ENCODE results near the gene CIB4.

Gene CIB4

DNA sequence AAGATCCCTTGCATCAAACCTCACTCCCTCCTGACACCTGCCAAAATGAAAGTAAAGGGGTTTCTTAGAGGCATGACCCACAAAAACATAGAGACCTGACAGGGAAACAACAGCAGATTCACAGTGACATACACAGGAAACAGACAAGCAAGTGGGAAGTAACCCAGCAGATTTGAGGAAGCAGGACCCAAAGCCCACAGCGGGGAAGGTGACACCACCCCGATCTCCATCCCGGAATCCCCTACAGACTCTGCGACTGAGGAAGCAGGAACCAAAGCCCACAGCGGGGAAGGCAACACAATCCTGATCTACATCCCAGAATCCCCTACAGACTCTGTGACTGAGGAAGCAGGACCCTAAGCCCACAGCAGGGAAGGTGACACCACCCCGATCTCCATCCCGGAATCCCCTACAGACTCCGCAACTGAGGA, 21.6 kb downstream of the CIB4 start:
- DNase-seq = no peak

- DNase-seq = no peak
Observed at GRCh38 chr2:26619096-26619495, 22.1 kb downstream of the CIB4 start.

DNA sequence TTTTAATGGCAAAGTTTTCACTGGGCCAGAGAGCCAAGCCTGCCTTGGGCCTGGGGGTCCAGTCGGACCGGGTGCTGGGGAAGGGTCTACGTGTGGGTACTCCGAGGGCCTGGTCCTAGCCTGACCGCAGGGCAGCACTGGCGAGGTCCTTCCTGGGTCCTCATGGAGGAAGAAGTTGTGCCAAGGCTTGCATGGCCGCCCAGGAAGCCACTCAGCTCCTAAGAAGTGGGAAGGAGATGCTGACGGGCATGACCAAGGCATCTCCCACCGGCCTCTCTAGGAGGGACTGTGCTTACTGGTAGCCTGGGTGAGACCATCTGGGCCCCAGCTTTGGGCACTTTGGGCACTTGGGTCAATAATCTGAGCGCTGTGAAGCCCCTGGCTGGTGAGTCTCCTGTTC, 22.6 kb downstream of the CIB4 start:
- DNase-seq = no peak

DNA sequence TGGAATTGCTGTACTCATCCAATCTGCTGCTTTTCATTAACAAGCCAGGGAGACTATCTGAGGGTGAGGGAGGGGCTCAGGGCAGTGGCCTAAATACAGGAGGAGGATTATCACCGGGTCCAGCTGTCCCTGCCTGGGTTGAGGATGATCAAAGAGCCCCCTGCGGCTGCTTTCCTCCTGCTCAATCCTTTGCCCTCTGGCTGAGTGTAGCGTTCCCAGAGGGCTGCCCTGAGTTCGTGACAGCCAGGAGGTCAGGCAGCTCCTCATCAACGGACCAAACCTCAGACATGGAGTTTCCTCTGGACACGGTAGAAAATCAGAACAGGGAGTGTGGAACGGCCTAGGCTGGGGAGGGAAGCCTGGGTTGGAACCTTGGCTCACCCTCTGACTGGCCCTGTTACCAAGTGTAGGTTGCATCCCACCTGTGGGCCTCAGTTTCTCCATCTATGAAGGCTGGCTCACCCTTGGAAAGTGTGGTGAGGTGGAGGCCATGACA, 23.5 kb downstream of the CIB4 start:
- no peak for DNase-seq

GRCh38 chr2:26616706-26617587, 24.2 kb downstream of the CIB4 start:
- no peak for DNase-seq

DNA sequence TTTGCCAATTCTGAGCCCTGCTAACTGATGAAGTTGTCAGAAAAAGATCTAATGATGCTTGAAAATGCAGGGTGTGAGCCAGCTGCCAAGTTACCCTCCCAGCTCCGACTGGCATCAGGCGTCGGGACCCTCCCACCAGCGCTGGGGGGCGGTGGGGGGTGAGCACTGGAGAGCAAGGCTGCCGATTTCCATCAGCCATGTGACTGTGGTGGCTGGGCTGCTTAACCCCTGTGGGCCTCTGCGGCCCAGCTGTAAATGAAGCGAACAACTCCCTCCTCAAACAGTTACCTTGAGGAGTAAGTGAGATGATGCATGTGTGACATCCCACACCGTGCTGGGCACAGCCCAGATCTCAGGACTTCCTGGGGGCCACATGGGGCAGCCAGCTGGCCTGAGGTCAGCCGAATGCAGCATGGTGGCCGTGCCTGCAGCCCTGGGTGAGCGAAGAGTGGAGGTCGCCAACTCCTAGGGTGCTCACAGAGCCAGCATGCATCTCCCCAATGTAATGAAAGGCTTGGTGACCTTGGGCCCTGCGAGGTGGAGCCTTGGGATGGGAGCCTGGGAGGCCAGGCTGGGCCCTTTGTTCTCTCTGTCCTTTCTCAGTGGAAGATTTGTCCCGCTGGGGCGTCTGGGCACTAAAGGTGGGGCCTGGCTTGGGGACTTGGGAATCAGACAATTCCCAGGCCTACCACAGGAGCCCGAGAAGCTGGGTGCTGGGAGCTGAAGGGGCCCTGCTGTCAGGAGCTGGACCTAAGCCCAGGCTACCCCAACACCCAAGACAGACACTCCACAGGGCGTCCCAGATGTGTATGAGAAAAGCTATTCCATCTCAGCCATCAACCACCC, 25.1 kb downstream of the CIB4 start:
- DNase-seq = no peak

- no peak for DNase-seq
Observed at GRCh38 chr2:26615336-26615859, 25.8 kb downstream of the CIB4 start.

DNA sequence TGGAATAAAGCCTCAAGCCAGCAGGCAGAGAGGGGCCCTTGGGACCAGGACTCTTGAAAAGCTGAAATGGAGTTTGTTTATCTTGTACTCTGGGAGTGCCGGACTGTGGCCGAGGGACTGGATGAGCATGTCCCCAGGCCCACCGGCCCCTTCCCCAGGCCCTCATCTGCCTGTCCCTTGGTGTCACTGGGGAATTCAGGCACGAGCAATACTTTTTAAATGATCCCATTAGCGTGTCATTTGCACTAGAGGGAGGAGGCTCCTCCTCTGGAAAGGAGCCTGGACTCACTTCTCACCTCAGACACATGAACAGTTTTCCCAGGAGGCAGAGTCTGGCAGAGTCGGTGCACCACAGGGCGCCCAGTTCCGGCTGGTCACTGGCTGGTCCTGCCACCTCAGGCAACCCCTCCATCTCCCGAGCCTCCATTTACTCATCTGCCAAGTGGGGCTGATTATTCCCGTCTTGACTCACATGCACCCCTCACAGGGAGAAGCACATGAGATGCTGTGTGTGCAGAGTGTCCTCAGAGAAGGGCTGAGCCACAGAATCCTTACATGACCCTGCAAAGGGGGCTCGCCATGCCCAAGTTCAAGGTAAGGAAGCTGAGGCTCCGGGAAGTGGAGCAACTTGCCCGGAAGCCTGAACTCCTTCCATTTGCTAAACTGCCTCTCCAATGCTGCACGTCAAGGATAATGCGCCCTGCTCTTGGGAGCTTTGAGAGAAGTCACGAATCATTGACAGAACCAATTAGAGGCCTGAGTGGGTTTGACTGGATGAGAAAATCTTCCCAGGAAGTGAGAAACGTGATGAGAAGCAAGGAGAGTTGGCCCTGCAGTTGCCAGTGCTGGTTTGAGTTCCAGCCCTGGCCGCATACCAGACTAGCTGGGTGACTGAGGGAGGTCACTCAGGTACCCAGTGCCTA, 26.7 kb downstream of the CIB4 start:
- no peak for DNase-seq

- no peak for DNase-seq
Observed at GRCh38 chr2:26613241-26614215, 27.6 kb downstream of the CIB4 start.

DNA sequence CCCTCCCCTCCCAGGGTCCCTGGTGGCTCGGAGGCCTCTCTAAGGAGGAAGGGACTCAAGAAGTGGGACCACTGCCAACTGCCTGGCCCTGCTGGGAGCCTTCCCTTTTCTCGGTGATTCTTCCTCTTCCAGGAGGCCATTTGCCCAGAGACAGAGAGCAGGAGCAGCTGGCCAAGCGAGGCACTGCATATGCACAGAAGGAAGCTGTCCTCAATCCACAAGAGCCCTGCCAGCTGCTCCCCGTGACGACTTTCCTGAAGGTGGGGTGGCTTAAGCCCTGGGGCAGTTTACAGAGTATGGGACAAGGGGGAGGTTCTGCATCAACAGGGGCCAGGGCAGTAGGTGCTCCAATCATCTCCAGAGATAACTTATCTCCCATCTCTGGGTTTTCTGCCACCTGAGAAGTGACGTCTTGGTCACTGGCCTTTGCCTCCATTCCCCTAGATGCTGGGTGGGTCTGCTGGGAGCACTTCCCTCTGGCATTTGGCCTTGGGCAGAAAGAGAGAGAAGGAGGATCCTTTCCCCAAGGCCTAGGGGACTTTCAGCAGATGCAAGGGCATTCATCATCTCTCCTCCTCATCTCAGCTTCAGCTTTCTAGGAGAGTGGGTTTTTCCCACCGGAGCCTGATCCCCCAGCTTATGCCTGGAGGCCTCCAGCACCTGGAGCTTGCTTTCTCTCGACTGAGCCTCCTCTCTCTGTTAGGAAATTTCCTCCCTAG, 28.5 kb downstream of the CIB4 start:
- DNase-seq = no peak

- no peak for DNase-seq
Observed at GRCh38 chr2:26612034-26612433, 29.1 kb downstream of the CIB4 start.

GRCh38 chr2:26610504-26611335, 30.4 kb downstream of the CIB4 start:
- no peak for DNase-seq

GRCh38 chr2:26609839-26610277, 31.3 kb downstream of the CIB4 start:
- no peak for DNase-seq

DNA sequence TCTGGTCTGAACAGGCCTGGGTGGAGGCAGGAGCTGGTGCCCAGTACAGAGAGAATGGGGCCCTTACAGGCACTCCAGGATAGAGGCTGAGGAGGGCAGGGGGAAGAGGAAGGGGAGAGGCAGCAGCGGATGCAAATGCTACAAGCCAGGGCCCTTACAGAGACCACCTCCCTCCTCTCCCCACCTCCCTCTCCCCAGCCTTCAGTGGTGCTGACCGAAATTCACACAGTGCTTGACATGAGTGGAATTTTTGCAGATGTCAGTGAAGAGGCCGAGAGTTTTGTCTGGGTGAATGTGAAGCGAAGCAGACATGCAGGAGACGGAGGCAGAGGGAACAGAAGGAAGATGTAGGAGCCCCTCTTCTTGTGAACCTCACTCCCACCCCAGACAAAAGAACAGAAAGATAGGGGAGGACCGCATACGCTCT, 31.9 kb downstream of the CIB4 start:
- DNase-seq = no peak

GRCh38 chr2:26608557-26608956, 32.6 kb downstream of the CIB4 start:
- DNase-seq = no peak

DNA sequence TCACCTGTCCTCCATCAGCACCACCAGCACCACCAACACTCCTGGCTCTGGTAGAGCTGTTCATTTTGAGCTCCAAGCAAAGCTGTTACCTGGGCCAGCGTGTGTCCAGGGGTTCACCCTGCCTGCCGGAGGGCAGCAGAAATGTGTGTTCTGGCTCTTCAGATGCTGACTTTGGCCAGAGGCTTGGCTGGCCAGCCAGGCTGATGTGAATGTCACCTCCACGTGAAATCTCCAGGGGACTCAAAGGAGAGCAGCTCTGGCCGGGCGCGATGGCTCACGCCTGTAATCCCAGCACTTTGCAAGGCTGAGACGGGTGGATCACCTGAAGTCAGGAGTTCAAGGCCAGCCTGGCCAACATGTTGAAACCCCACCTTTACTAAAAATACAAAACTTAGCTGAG, 33.5 kb downstream of the CIB4 start:
- DNase-seq = no peak

DNA sequence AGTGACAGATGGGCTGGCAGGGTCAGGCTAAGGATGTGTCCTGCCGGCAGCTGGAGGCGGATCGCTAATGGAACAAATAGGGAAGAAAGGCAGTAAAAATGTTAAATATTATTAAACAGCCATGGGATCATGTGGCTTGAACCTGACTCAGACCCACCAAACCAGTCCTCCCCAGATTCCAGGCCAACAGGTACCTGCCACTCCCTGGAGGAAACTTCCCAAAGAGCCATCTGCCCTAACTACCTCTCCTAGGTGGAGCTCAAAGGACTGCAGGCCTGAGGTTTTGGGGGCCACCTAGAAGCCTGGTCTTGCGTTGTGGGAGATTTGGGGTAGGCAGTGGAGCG, 34.3 kb downstream of the CIB4 start:
- no peak for DNase-seq

DNA sequence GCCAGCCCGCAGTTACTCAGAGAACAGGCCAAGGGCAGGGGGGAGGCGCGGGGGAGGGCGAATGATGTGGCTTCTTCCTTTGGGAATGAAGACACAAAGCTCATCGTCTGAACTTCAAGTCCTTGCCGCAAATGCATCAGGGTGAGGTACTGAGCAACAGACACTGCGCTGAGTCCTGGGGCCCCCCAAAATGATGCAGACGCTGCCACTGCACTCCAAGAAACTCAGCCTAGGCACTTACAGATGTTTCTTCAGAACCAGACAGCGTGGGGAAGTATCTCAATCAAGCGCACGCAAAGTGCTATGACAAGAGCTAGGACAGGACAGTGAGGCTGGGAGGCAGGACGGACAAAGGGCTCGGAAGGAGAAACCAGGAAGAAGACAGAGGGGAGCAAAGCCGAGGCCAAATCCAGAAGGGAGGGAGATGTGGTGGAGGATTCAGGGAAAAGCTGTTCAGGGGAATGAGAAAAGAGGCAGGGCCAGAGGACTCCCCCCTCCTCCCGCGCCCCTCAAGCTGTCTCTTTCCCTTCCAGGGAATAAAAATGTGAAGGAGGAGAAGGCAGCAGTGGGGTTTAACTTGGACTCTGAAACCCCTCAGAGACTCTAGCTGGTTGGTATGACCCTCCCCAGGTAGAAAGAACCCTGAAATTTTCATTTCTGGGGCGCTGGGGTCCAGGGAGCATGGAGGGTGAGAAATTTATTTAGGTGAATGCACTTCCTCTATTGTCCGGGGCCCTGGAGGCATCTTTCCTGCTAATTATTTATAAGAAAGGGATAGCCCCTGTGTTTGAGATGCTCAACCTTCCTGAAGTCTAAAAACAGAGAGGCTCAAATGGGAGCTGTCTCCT, 34.9 kb downstream of the CIB4 start:
- DNase-seq = no peak
